Measurements from ENCODE around the gene WWC2. TPM values are rescaled to one million over a fixed set of nuclear protein-coding genes. Genes with fewer than 3 reads are reported as not detected.
A peak's percentile ranks its signal among the peaks of the same experiment; 100 is the strongest.

Gene WWC2
- 22.5 and 26.9 TPM in 2 replicates for polyA plus RNA-seq (2011; rRNA removed)
- 9.2 and 9.9 TPM in 2 replicates for polyA plus RNA-seq (2012; cell fraction: cytosol; rRNA removed)
- 7.1 and 10.2 TPM in 2 replicates for polyA plus RNA-seq (2012; cell fraction: nucleus; rRNA removed)
- 14.9 to 16.2 TPM (median 15.3 TPM) in 3 replicates for polyA plus RNA-seq (2017; fragmentation: RNase III; extraction: RNeasy Plus Mini Kit Qiagen cat#74134 plus additional on column Dnase treatment)
- polyA minus RNA-seq (2011; rRNA and poly(A)+ RNA removed), result 16.3 and 18.3 TPM in 2 replicates

DNA sequence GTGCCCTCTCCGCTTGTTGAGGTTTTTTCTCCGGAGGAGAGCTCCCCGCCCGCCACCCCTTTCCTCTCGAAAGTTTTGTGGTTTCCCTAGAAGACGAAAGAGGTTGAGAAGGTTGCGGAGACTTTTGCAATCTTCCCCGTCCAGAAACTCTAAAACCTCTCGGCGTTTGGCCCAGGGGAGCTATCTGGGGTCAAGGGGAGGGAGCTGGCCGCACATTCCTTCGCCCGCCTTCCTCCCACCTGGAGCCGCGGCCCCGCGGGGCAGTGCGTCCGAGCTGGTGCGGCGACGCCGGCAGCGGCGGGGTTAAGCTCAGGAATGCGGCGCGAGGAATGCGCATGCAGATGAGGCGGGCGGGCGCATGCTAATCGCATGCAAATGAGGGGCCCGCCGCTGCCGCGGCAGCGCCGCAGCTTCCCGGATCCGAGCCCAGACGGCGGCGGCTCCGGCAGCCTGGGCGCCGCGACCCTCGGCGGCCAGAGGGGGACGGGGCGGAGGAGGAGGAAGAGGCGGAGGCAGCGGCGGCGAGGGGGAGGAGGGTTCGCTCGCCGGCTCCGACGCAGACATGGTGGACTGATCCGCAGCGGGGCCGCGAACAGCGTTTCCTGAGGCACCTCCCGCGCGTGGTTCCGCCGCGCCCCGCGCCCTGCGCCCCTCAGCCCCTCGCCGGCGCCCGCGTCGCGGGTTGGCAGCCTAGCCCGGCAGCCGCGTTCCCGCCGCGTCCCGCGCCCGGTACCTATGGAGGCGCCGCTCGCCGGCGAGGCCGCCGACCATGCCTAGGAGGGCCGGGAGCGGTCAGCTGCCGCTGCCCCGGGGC is at the start of gene WWC2:
Gene WWC2 (plus strand): TSS at position 535 of the 814 bp plus-strand sequence. CDS start 235 bp downstream, at position 770.
- WGBS (ENCODE audit: missing lambda C conversion rate), result 0% methylated on average over 6 of the region's 102 CpGs
- TF ChIP-seq CEBPB (IDR thresholded peaks at IDR 0.05), result 0 out of 4 replicates have a peak, but pooled peaks of 1 of the 2 experiments have one; percentile 14
- no peak for TF ChIP-seq RNF2 (IDR thresholded peaks at IDR 0.05; ENCODE audit: borderline replicate concordance, low read depth)
- TF ChIP-seq ZFP36 (IDR thresholded peaks at IDR 0.05; ENCODE audit: borderline replicate concordance, partially characterized antibody), result no peak
- TF ChIP-seq, protein P1, sequence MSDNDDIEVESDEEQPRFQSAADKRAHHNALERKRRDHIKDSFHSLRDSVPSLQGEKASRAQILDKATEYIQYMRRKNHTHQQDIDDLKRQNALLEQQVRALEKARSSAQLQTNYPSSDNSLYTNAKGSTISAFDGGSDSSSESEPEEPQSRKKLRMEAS (IDR thresholded peaks at IDR 0.05), result peak; percentile 26; the same call in 1 of the 2 replicates
- TF ChIP-seq NFE2L2 (conservative IDR thresholded peaks at IDR 0.05; ENCODE audit: low read length), result no peak
- peak; percentile 58 for TF ChIP-seq POLR2A (IDR thresholded peaks at IDR 0.05; ENCODE audit: low read length)
- TF ChIP-seq SMC3 (IDR thresholded peaks at IDR 0.05), result 0 out of 3 replicates have a peak, but pooled peaks have one; percentile 9
- TF ChIP-seq, protein P2, sequence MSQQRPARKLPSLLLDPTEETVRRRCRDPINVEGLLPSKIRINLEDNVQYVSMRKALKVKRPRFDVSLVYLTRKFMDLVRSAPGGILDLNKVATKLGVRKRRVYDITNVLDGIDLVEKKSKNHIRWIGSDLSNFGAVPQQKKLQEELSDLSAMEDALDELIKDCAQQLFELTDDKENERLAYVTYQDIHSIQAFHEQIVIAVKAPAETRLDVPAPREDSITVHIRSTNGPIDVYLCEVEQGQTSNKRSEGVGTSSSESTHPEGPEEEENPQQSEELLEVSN (IDR thresholded peaks at IDR 0.05; ENCODE audit: borderline replicate concordance, low read depth), result 0 out of 2 replicates have a peak, but pooled peaks have one; percentile 5
- TF ChIP-seq, protein P3, sequence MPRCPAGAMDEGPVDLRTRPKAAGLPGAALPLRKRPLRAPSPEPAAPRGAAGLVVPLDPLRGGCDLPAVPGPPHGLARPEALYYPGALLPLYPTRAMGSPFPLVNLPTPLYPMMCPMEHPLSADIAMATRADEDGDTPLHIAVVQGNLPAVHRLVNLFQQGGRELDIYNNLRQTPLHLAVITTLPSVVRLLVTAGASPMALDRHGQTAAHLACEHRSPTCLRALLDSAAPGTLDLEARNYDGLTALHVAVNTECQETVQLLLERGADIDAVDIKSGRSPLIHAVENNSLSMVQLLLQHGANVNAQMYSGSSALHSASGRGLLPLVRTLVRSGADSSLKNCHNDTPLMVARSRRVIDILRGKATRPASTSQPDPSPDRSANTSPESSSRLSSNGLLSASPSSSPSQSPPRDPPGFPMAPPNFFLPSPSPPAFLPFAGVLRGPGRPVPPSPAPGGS (IDR thresholded peaks at IDR 0.05), result peak; percentile 48; the same call in 1 of the 3 replicates
- FAIRE-seq (no peak), DNase-seq (ENCODE audit: low read depth in 1 of 2, low spot score in 1 of 2) (peak; percentile 69 to 91), ATAC-seq (peak; percentile 85 to 92)
- CTCF ChIA-PET, result interaction anchor here (0.6 to 3.0 kb wide), 8 partner anchors 18 to 163 kb away, joined by 3 to 13 read pairs (median 4); no protein-coding TSS in a partner anchor
- POLR2A ChIA-PET, result interaction anchor here (0.7 to 2.1 kb wide), 16 partner anchors 8 to 181 kb away, joined by 3 to 10 read pairs (median 4); no protein-coding TSS in a partner anchor
- Histone ChIP-seq H3K4me2 (peak within 1 kb of the TSS; percentile 89), H3K4me1 (peaks cover 32% of the 10 kb centered on the region), H3K4me3 (peak within 1 kb of the TSS; percentile 98), H3K9me3 (no peaks in the 10 kb centered on the region), H3K27ac (peak within 1 kb of the TSS; percentile 99)

DNA sequence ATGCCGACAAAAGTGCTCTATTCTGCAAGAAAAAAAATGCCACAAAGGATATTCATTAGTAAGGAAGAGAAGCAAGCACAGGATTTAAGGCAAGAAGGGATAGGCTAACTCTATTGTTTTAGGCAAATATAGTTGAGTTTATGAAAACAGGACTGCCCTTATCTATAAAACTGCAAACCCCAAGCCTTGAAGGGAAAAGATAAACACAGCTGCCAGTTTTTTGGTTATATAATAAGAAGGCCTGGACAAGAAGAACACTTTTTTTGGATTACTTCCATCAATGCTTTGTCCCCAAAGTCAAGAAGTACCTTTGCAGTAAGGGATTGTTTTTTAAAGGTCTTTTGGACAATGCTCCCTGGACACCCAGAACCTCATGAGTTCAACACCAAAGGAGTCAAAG is 45.4 kb upstream of the WWC2 start:
- ATAC-seq, result no peak
- CTCF ChIA-PET, result interaction anchor here (1.3 to 1.6 kb wide), 2 partner anchors 17 to 128 kb away, joined by 3 to 4 read pairs; no protein-coding TSS in a partner anchor
- 25% methylated on average over 1 of the region's 1 CpG for WGBS (ENCODE audit: missing lambda C conversion rate)

More for the DNA sequence above, 45.4 kb upstream of the WWC2 start:
- FAIRE-seq (no peak), DNase-seq (ENCODE audit: low read depth in 1 of 2, low spot score in 1 of 2) (no peak)
- Histone ChIP-seq H3K4me2 (no peak overlapping the region), H3K4me3 (no peak overlapping the region), H3K27ac (no peak overlapping the region), H3K4me1 (no peaks in the 10 kb centered on the region), H3K9me3 (0 out of 3 replicates have a peak, but pooled peaks cover 3% of the 10 kb centered on the region)
- TF ChIP-seq HEYL (CRISPR knock-in tag; IDR thresholded peaks at IDR 0.05), result no peak
- no peak for TF ChIP-seq RAD21 (conservative IDR thresholded peaks at IDR 0.05 in 1 of 2, IDR thresholded peaks at IDR 0.05 in 1 of 2)
- TF ChIP-seq, protein P1 (IDR thresholded peaks at IDR 0.05), result no peak
- TF ChIP-seq HOXB5 (CRISPR knock-in tag; IDR thresholded peaks at IDR 0.05), result no peak
- no peak for TF ChIP-seq SREBF2 (IDR thresholded peaks at IDR 0.05)
- no peak for TF ChIP-seq MAZ (IDR thresholded peaks at IDR 0.05; ENCODE audit: borderline replicate concordance, low read depth, low read length)
- TF ChIP-seq MYC (IDR thresholded peaks at IDR 0.05; ENCODE audit: borderline replicate concordance, low read length), result no peak
- TF ChIP-seq, protein P4, sequence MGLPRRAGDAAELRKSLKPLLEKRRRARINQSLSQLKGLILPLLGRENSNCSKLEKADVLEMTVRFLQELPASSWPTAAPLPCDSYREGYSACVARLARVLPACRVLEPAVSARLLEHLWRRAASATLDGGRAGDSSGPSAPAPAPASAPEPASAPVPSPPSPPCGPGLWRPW (IDR thresholded peaks at IDR 0.05), result no peak
- TF ChIP-seq CBX8 (IDR thresholded peaks at IDR 0.05), result no peak
- TF ChIP-seq SMC3 (IDR thresholded peaks at IDR 0.05), result no peak
- TF ChIP-seq CHD4 (IDR thresholded peaks at IDR 0.05; ENCODE audit: borderline replicate concordance), result no peak
- TF ChIP-seq NPAS2 (CRISPR knock-in tag; IDR thresholded peaks at IDR 0.05; ENCODE audit: borderline replicate concordance), result no peak
- TF ChIP-seq KDM1A (IDR thresholded peaks at IDR 0.05; ENCODE audit: low read depth), result no peak
- no peak for TF ChIP-seq RFX5 (IDR thresholded peaks at IDR 0.05)
- TF ChIP-seq CBX2 (IDR thresholded peaks at IDR 0.05; ENCODE audit: borderline replicate concordance, low read depth), result no peak
- TF ChIP-seq CEBPB (IDR thresholded peaks at IDR 0.05), result no peak
- TF ChIP-seq, protein P5, sequence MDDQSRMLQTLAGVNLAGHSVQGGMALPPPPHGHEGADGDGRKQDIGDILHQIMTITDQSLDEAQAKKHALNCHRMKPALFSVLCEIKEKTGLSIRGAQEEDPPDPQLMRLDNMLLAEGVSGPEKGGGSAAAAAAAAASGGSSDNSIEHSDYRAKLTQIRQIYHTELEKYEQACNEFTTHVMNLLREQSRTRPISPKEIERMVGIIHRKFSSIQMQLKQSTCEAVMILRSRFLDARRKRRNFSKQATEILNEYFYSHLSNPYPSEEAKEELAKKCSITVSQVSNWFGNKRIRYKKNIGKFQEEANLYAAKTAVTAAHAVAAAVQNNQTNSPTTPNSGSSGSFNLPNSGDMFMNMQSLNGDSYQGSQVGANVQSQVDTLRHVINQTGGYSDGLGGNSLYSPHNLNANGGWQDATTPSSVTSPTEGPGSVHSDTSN (IDR thresholded peaks at IDR 0.05), result no peak
- POLR2A ChIA-PET, result no interaction called here

Data from A549 (cell line).